ENCODE results near the gene RSPO3.

Gene RSPO3

DNA sequence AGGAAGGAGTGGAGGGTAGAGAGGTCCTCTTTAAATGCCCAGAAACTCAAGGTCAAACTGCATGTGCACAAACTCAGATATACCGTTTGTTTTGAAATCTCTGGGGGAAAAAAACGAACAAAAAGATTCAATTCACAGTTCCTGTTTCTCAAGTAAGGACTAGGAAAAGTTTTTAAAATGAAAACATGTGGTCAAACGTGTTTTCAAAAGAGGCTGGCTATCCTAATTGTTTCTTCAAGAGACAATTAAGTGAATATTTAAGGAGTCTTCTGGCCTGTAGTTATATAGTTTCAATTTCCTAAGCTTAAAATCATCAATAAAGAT lies 3.1 kb downstream of the RSPO3 start:
- H3K27ac ChIP-seq (ENCODE audit: low read depth in 2 of 2, low read length in 2 of 2): no peak overlapping the region
- H3K4me3 ChIP-seq (ENCODE audit: low read length in 2 of 2): no peak overlapping the region
- no peak overlapping the region for H3K9ac ChIP-seq (ENCODE audit: low read depth in 1 of 2, low read length in 2 of 2)
- H3K9me3 ChIP-seq (ENCODE audit: control insufficient read depth in 2 of 2, low read length in 2 of 2): no peaks in the 10 kb centered on the region
- H3K4me1 ChIP-seq (ENCODE audit: control insufficient read depth in 2 of 2, insufficient read depth in 2 of 2, low read length in 2 of 2): peaks cover 0 to 3% of the 10 kb centered on the region in 2 donors
- no peaks in the 10 kb centered on the region for H3K36me3 ChIP-seq (ENCODE audit: control insufficient read depth in 2 of 2, insufficient read depth in 2 of 2, low read length in 2 of 2)
- peaks cover 26 to 29% of the 10 kb centered on the region in 2 donors for H3K27me3 ChIP-seq (ENCODE audit: control insufficient read depth in 2 of 2, insufficient read depth in 2 of 2, low read length in 2 of 2)

DNA sequence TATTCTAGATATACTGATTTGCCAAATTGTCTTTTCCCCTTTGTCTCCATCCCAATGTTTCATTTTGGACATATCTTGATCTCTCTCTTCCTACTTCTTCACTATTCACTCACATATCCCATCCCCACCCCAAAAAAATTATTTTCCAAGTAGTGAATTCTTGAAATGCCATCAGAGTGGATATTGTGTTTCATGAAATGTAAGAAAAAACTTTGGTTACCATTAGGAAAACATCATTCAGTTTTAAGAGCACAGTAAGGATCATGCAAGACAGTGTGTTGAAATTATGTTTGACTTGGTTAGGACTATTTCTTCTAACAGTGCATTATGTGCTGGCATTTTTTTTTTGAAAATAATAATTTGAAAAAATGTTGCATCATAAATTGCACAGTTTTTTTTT lies 5.7 kb downstream of the RSPO3 start:
- H3K4me1 ChIP-seq (ENCODE audit: control insufficient read depth in 2 of 2, insufficient read depth in 2 of 2, low read length in 2 of 2): peaks cover 0 to 3% of the 10 kb centered on the region in 2 donors
- no peak overlapping the region for H3K4me3 ChIP-seq (ENCODE audit: low read length in 2 of 2)
- no peaks in the 10 kb centered on the region for H3K9me3 ChIP-seq (ENCODE audit: control insufficient read depth in 2 of 2, low read length in 2 of 2)
- H3K36me3 ChIP-seq (ENCODE audit: control insufficient read depth in 2 of 2, insufficient read depth in 2 of 2, low read length in 2 of 2): no peaks in the 10 kb centered on the region
- H3K27ac ChIP-seq (ENCODE audit: low read depth in 2 of 2, low read length in 2 of 2): no peak overlapping the region
- H3K9ac ChIP-seq (ENCODE audit: low read depth in 1 of 2, low read length in 2 of 2): no peak overlapping the region
- peaks cover 20 to 21% of the 10 kb centered on the region in 2 donors for H3K27me3 ChIP-seq (ENCODE audit: control insufficient read depth in 2 of 2, insufficient read depth in 2 of 2, low read length in 2 of 2)

DNA sequence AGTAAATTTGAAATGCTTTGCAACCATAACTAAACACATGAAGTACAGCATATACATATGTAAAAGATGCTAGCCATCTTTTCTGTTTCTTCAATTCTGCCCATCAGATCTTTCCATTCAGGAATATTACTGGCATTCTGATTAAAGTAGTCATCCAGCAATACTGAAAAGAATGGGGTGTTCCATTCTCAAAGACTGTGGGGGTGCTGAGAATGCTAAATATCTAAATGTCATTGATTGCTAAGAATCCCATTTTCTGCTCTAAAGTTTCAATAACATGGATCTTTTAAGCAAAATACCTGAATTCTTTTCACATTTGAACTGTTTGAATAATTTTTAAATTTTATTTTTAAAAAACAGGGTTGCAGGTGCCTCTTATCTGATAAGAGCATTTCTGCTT lies 6.2 kb downstream of the RSPO3 start:
- Histone ChIP-seq H3K9ac (ENCODE audit: low read depth in 1 of 2, low read length in 2 of 2) (no peak overlapping the region), H3K4me1 (ENCODE audit: control insufficient read depth in 2 of 2, insufficient read depth in 2 of 2, low read length in 2 of 2) (peaks cover 0 to 2% of the 10 kb centered on the region in 2 donors), H3K4me3 (ENCODE audit: low read length in 2 of 2) (no peak overlapping the region), H3K27ac (ENCODE audit: low read depth in 2 of 2, low read length in 2 of 2) (no peak overlapping the region), H3K36me3 (ENCODE audit: control insufficient read depth in 2 of 2, insufficient read depth in 2 of 2, low read length in 2 of 2) (no peaks in the 10 kb centered on the region), H3K9me3 (ENCODE audit: control insufficient read depth in 2 of 2, low read length in 2 of 2) (no peaks in the 10 kb centered on the region), H3K27me3 (ENCODE audit: control insufficient read depth in 2 of 2, insufficient read depth in 2 of 2, low read length in 2 of 2) (peaks cover 15 to 18% of the 10 kb centered on the region in 2 donors)

DNA sequence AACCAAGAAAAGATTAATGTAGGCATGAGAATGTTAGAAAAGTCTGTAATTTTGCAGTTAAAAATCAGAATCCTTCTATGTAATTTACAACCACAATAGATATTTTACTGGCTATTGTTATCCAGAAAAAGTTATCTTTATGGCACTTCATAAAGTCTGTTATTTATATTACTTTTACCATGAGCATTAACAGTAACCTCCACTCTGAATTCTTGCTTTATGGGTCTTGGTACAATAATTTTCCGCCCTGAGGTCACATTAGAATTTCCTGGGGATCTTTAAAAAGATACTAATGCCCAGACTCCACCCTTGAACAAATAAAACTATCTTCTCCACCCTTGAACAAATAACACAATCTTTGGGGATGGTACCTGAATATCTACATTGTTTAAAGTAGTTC lies 9.6 kb downstream of the RSPO3 start:
- no peaks in the 10 kb centered on the region for H3K27me3 ChIP-seq (ENCODE audit: control insufficient read depth in 2 of 2, insufficient read depth in 2 of 2, low read length in 2 of 2)
- no peaks in the 10 kb centered on the region for H3K36me3 ChIP-seq (ENCODE audit: control insufficient read depth in 2 of 2, insufficient read depth in 2 of 2, low read length in 2 of 2)
- no peak overlapping the region for H3K9ac ChIP-seq (ENCODE audit: low read depth in 1 of 2, low read length in 2 of 2)
- peaks cover 0 to 2% of the 10 kb centered on the region in 2 donors for H3K4me1 ChIP-seq (ENCODE audit: control insufficient read depth in 2 of 2, insufficient read depth in 2 of 2, low read length in 2 of 2)
- no peak overlapping the region for H3K4me3 ChIP-seq (ENCODE audit: low read length in 2 of 2)
- H3K9me3 ChIP-seq (ENCODE audit: control insufficient read depth in 2 of 2, low read length in 2 of 2): no peaks in the 10 kb centered on the region
- H3K27ac ChIP-seq (ENCODE audit: low read depth in 2 of 2, low read length in 2 of 2): no peak overlapping the region

DNA sequence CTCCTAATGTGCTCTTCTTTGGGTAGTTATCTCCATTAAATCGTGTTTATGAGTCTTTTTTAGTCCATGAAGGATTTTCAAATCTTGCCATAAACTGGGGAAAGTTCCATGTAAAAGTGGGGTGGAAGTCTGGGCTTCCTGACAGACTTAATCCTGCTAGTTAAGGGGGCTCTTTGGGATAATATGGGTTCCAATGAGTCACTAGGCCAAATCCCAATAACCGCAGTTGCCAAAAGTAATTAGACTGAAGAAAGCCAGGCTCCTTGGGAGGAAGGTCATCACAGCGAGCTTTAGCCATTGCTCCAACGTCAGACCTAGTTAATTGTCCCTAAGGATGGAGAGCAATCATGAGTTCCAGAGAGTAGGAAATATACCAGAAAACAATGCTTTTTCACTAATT lies 10.8 kb downstream of the RSPO3 start:
- peaks cover 0 to 2% of the 10 kb centered on the region in 2 donors for H3K4me1 ChIP-seq (ENCODE audit: control insufficient read depth in 2 of 2, insufficient read depth in 2 of 2, low read length in 2 of 2)
- H3K9me3 ChIP-seq (ENCODE audit: control insufficient read depth in 2 of 2, low read length in 2 of 2): no peaks in the 10 kb centered on the region
- no peaks in the 10 kb centered on the region for H3K27me3 ChIP-seq (ENCODE audit: control insufficient read depth in 2 of 2, insufficient read depth in 2 of 2, low read length in 2 of 2)
- no peak overlapping the region for H3K27ac ChIP-seq (ENCODE audit: low read depth in 2 of 2, low read length in 2 of 2)
- no peak overlapping the region for H3K4me3 ChIP-seq (ENCODE audit: low read length in 2 of 2)
- no peak overlapping the region for H3K9ac ChIP-seq (ENCODE audit: low read depth in 1 of 2, low read length in 2 of 2)
- no peaks in the 10 kb centered on the region for H3K36me3 ChIP-seq (ENCODE audit: control insufficient read depth in 2 of 2, insufficient read depth in 2 of 2, low read length in 2 of 2)

DNA sequence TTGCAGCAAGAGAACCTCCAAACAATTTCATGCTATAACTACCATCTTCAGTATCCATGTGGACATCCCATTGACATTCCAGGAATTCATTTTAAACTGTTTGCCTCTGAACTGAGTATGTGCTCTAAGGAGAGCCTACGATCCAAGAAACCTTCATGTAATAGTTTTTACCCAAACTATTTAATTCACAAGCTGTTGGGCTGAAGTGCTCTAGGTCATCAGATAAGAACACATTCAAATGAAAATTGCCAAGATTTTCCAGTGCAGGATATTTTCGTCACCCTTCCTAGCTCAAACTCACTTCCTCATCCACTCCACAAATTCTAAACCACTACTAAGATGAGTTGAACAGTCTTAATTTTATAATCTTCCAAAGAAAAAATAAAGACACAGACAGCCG lies 12.8 kb downstream of the RSPO3 start:
- H3K27ac ChIP-seq (ENCODE audit: low read depth in 2 of 2, low read length in 2 of 2): no peak overlapping the region
- no peaks in the 10 kb centered on the region for H3K9me3 ChIP-seq (ENCODE audit: control insufficient read depth in 2 of 2, low read length in 2 of 2)
- no peak overlapping the region for H3K4me3 ChIP-seq (ENCODE audit: low read length in 2 of 2)
- H3K9ac ChIP-seq (ENCODE audit: low read depth in 1 of 2, low read length in 2 of 2): no peak overlapping the region
- H3K4me1 ChIP-seq (ENCODE audit: control insufficient read depth in 2 of 2, insufficient read depth in 2 of 2, low read length in 2 of 2): peaks cover 0 to 2% of the 10 kb centered on the region in 2 donors
- H3K36me3 ChIP-seq (ENCODE audit: control insufficient read depth in 2 of 2, insufficient read depth in 2 of 2, low read length in 2 of 2): no peaks in the 10 kb centered on the region
- H3K27me3 ChIP-seq (ENCODE audit: control insufficient read depth in 2 of 2, insufficient read depth in 2 of 2, low read length in 2 of 2): no peaks in the 10 kb centered on the region

DNA sequence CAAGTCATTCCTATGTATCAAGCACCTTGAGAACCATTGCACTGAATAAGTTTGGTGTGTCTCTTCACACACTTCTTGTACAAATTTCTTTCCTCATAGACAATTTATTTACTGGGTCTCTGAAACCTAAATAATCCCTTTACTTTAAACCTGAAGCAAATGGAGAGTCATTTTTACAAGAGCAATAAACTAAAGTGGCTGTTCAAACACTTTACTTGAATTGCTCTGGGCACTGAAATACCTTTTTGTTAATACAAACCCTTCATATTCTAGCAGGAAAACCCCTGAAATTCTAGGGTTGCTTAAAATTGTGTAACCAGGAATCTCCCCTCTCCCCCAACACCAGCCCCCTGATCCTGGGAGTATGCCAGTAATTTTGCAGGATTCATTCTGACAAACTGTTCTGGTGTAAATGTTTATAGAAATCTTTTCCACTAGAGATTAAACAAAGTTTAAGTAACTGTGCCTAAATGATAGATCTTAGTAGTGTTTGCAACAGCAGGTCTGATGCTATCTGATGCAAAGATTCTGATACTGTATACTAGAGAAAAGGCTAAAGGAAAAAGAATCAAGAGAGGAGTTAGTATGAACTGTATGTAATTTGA lies 13.4 kb downstream of the RSPO3 start:
- no peaks in the 10 kb centered on the region for H3K27me3 ChIP-seq (ENCODE audit: control insufficient read depth in 2 of 2, insufficient read depth in 2 of 2, low read length in 2 of 2)
- H3K27ac ChIP-seq (ENCODE audit: low read depth in 2 of 2, low read length in 2 of 2): no peak overlapping the region
- no peaks in the 10 kb centered on the region for H3K36me3 ChIP-seq (ENCODE audit: control insufficient read depth in 2 of 2, insufficient read depth in 2 of 2, low read length in 2 of 2)
- H3K4me1 ChIP-seq (ENCODE audit: control insufficient read depth in 2 of 2, insufficient read depth in 2 of 2, low read length in 2 of 2): peaks cover 0 to 2% of the 10 kb centered on the region in 2 donors
- no peak overlapping the region for H3K4me3 ChIP-seq (ENCODE audit: low read length in 2 of 2)
- no peak overlapping the region for H3K9ac ChIP-seq (ENCODE audit: low read depth in 1 of 2, low read length in 2 of 2)
- H3K9me3 ChIP-seq (ENCODE audit: control insufficient read depth in 2 of 2, low read length in 2 of 2): no peaks in the 10 kb centered on the region

DNA sequence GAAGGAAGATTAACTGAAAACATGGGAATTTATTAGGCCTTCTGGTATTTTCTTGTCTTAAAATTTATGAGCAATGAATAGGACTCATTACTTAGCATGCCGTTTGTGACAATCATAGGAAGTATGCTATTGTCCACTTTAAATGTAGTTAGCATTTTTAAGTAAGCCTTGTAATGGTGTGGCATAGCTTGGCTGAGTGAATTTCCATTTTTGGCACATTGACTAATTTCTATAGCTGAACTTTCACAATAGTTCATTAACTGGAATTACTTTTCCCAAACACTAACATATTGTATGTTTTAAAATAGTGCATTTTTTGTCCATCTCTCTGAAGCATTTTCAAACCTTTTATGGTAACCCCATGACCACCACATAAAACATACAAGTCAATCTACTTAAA lies 15.7 kb downstream of the RSPO3 start:
- Histone ChIP-seq H3K9ac (ENCODE audit: low read depth in 1 of 2, low read length in 2 of 2) (no peak overlapping the region), H3K36me3 (ENCODE audit: control insufficient read depth in 2 of 2, insufficient read depth in 2 of 2, low read length in 2 of 2) (no peaks in the 10 kb centered on the region), H3K4me3 (ENCODE audit: low read length in 2 of 2) (no peak overlapping the region), H3K4me1 (ENCODE audit: control insufficient read depth in 2 of 2, insufficient read depth in 2 of 2, low read length in 2 of 2) (peaks cover 0 to 2% of the 10 kb centered on the region in 2 donors), H3K9me3 (ENCODE audit: control insufficient read depth in 2 of 2, low read length in 2 of 2) (no peaks in the 10 kb centered on the region), H3K27me3 (ENCODE audit: control insufficient read depth in 2 of 2, insufficient read depth in 2 of 2, low read length in 2 of 2) (no peaks in the 10 kb centered on the region), H3K27ac (ENCODE audit: low read depth in 2 of 2, low read length in 2 of 2) (no peak overlapping the region)

DNA sequence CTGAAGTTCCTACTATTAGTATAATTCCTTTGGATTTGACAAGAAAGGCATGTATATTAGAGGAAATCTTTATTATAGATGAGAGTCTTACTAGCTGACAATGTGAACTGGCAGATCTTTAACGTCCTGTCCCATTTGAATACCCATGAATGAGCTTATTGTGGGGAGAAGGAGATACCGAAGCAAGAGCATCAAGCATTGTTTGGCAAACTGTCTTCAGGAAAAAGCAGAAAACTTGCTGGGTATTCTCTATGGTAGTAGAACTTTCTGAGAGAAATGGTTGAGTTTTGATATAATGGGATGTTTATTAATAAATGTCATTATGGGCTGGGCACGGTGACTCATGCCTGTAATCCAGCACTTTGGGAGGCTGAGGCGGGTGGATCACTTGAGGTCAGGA lies 18.3 kb downstream of the RSPO3 start:
- no peak overlapping the region for H3K4me3 ChIP-seq (ENCODE audit: low read length in 2 of 2)
- H3K36me3 ChIP-seq (ENCODE audit: control insufficient read depth in 2 of 2, insufficient read depth in 2 of 2, low read length in 2 of 2): no peaks in the 10 kb centered on the region
- H3K27me3 ChIP-seq (ENCODE audit: control insufficient read depth in 2 of 2, insufficient read depth in 2 of 2, low read length in 2 of 2): no peaks in the 10 kb centered on the region
- H3K4me1 ChIP-seq (ENCODE audit: control insufficient read depth in 2 of 2, insufficient read depth in 2 of 2, low read length in 2 of 2): no peaks in the 10 kb centered on the region
- H3K9ac ChIP-seq (ENCODE audit: low read depth in 1 of 2, low read length in 2 of 2): no peak overlapping the region
- H3K9me3 ChIP-seq (ENCODE audit: control insufficient read depth in 2 of 2, low read length in 2 of 2): no peaks in the 10 kb centered on the region
- no peak overlapping the region for H3K27ac ChIP-seq (ENCODE audit: low read depth in 2 of 2, low read length in 2 of 2)

DNA sequence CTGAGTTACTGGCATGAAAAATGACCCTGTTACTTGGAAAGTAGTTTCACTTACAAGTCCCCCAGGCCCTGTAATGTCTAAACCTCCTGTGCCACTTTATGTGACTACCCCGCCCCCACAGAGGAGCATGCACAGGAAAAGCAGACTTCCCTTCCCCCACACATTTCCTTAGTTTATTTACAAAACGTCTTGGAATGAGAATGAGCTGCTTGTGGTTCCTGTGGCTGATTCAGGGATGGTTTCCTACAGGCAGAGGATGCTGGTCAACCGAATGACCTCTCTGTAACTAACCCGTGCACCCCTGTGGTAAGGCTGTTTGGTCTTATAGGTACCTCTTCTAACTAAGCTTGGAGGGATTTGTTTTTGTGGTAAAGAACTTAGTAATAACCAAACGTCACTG lies 28.5 kb downstream of the RSPO3 start:
- H3K27me3 ChIP-seq (ENCODE audit: control insufficient read depth in 2 of 2, insufficient read depth in 2 of 2, low read length in 2 of 2): no peaks in the 10 kb centered on the region
- H3K9me3 ChIP-seq (ENCODE audit: control insufficient read depth in 2 of 2, low read length in 2 of 2): no peaks in the 10 kb centered on the region

DNA sequence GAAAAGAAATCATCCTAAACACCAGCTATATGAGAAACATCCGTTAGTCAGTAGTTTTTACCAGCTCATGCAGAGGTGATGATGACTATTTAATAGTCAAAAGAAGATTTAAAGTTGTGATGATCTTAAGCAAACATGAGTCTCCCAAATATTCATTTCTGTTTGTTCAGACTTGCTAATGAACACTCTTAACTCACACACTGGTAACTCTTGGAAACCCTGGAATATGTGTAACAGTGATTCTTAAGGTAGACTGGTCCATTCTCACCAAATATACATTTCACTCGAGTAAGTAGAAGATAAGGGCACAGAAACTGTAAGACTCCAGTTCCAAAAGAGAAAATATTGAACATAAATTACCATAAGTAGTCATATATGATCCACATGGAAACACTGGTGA lies 29.1 kb downstream of the RSPO3 start:
- Histone ChIP-seq H3K4me3 (ENCODE audit: low read length in 2 of 2) (no peak overlapping the region), H3K9me3 (ENCODE audit: control insufficient read depth in 2 of 2, low read length in 2 of 2) (no peaks in the 10 kb centered on the region), H3K27me3 (ENCODE audit: control insufficient read depth in 2 of 2, insufficient read depth in 2 of 2, low read length in 2 of 2) (no peaks in the 10 kb centered on the region), H3K36me3 (ENCODE audit: control insufficient read depth in 2 of 2, insufficient read depth in 2 of 2, low read length in 2 of 2) (no peaks in the 10 kb centered on the region), H3K27ac (ENCODE audit: low read depth in 2 of 2, low read length in 2 of 2) (no peak overlapping the region), H3K4me1 (ENCODE audit: control insufficient read depth in 2 of 2, insufficient read depth in 2 of 2, low read length in 2 of 2) (no peaks in the 10 kb centered on the region), H3K9ac (ENCODE audit: low read depth in 1 of 2, low read length in 2 of 2) (no peak overlapping the region)

More for the DNA sequence above, 28.5 kb downstream of the RSPO3 start:
- Histone ChIP-seq H3K36me3 (ENCODE audit: control insufficient read depth in 2 of 2, insufficient read depth in 2 of 2, low read length in 2 of 2) (no peaks in the 10 kb centered on the region), H3K27ac (ENCODE audit: low read depth in 2 of 2, low read length in 2 of 2) (no peak overlapping the region), H3K9ac (ENCODE audit: low read depth in 1 of 2, low read length in 2 of 2) (no peak overlapping the region), H3K4me3 (ENCODE audit: low read length in 2 of 2) (no peak overlapping the region), H3K4me1 (ENCODE audit: control insufficient read depth in 2 of 2, insufficient read depth in 2 of 2, low read length in 2 of 2) (no peaks in the 10 kb centered on the region)

All from mucosa of rectum (tissue), 2 donors.